Fibroblast of skin of scalp (primary cell): ENCODE measurements around the gene STK4.

ENCODE experiments used
- DNase-seq: peaks from one replicate; pipeline ENCODE4 v3.0.0-alpha.2; 2013

The STK4 gene

DNA sequence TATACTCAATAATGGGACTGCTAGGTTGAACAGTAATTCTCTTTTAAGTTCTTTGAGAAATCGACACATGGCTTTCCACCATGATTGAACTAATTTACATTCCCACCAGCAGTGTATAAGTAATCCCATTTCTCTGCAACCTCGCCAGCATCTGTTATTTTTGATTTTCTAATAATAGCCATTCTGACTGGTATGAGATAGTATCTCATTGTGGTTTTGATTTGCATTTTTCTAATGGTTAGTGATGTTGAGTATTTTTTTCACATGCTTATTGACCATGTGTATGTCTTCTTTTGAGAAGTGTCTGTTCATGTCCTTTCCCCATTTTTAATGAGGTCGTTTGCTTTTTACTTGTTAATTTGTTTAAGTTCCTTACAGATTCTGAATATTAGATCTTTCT is 66.5 kb downstream of the STK4 start:
- DNase-seq, result peak; percentile 59

DNA sequence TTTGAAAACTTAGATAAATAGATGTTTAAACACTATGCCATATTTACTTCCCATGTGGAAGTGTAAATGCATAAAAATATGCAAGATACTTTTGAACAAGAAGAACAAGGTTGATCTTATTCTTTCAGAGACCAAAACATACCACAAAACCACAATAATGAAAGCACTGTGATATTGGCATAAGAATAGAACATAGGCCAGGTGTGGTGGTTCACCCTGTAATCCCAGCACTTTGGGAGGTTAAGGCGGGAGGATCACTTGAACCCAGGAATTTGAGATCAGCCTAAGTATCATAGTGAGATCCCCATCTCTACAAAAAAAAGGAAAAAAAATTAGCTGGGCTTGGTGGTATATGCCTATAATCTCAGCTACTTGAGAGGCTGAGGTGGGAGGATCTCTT is 68.1 kb downstream of the STK4 start:
- DNase-seq, result no peak

- DNase-seq, result peak; percentile 71
Observed at GRCh38 chr20:45036044-45036755, 69.9 kb downstream of the STK4 start.

DNA sequence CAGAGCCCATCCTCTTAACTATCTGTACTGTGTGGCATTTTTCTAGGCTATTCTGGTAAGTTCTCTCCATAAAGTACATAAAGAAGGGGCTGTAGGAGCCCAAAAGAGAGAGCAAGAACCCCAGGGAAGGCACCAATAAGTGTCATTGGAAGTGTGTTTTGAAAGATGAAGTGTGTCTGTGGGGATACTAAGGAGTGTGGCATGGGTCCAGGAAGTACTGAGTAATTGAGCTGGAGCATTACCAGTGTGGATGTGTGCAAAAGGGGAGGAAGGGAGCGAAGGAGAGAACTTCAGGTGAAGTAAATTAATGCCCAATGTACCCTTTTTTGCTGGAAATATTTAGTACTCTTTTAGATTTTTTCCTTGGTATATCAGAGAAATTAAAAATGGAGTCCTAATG is 70.7 kb downstream of the STK4 start:
- DNase-seq, result peak; percentile 49

GRCh38 chr20:45037635-45038034 is 71.3 kb downstream of the STK4 start:
- DNase-seq, result no peak

DNA sequence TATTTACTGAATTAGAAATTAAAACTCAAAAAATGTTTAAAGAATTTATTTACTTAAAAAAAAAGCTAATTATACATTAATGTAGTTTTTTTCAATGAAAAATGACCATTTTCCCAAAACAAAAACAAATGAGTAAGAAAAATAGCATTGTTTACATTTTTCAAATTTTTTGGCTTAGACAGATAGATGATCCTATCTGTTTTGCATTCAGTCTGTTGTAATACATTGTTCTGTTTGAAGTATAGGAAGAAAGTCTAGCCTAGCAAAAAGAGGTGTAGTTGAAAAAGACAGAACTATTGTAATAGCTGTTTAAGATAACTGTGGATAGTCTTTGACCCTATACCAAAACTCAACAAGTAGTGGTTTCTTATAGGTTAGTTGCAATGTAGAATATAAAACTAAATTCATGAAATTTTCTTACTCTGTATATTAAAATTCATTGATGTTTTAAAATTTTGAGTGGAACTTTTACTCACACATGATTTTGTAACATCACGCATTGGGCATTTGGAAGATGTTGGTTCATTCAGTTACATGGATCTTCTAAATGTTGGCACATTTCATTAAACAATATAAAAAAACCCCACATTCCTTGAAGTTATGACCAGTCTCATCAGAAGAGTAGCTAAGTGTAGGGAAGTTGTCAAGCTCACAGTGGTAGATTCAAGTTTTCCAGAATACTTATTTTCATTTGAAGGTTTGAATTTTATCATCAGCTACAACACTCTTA is 72.6 kb downstream of the STK4 start:
- peak; percentile 31 for DNase-seq

DNA sequence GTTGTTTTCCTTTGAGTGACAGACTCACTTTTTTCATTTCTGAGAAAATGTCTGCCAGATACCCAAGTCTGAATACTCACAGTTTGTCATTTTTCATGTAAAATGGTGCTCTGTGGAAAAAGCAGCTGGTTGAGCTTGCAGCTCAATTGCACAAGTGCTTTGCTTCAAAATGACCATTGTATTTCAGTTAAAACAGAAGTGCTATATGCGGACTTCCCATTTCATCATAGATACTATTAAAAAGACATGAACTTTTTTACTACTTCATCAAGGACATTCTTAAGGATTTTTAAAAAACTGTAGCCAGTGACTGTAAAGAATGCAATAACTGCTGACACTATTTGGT is 73.1 kb downstream of the STK4 start:
- DNase-seq, result no peak

DNA sequence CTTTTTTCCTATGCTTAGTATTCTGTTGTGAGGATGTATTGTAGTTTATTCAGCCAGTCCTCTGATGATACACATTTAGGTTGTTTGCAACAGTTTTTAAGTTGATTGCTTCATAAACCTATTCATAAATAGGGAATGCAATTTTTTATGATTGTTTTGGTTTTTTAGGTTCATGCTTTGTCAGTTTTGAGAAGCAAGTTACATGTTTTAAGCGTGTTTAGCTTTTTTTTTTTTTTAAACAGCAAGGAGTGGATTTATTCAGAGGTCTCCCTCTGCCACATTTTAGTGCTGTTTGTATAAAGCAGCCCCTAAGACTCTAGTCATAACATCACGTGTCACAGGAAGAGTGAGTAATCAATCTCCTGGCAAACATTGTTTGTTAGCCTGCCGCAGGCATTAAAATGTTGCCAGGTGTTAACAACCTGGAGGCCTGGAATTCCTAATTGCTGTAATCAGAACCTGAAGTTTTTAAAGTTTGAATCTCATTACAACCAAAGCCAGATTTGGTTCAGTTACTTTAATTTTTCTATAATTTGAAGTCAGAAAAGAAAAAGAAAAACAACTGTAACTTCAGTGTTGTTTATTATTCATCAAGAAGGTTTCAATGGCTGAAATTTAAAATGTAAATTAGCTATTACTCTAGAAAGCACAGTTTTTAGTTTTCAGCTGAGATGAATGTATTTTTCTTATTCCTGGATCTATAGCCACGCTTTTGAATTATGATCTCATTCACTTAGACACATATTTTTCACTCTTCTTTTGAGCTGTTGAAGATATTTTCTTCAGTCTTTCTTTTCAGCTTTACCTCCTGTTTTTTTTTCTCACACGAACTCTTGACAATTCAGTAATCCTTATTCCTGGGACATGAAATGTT is 75.4 kb downstream of the STK4 start:
- DNase-seq, result peak; percentile 25

GRCh38 chr20:45042978-45043377 is 76.7 kb downstream of the STK4 start:
- DNase-seq, result no peak

- peak; percentile 83 for DNase-seq
Observed at GRCh38 chr20:45044084-45044573, 77.8 kb downstream of the STK4 start.

DNA sequence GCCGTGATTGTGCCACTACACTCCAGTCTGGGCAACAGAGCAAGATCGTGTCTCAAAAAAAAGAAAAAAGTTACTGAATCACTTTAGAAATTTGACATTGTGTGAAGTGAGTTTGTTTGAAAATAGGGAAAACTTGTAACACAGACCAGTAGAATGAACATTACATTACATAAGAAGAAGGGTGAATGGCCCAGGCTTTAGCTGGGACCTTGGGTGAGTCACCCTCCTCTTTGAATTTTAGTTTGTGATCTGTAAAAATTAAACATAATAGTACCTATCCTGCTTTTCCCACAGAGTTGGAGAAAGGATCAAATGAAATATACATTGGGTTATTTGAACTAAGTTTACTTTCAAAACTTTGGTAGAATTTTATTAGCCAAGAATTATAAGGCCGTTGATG is 78.3 kb downstream of the STK4 start:
- DNase-seq, result no peak

GRCh38 chr20:45047581-45048119 is 81.3 kb downstream of the STK4 start:
- no peak for DNase-seq

- no peak for DNase-seq
Observed at GRCh38 chr20:45049438-45049837, 83.1 kb downstream of the STK4 start.

DNA sequence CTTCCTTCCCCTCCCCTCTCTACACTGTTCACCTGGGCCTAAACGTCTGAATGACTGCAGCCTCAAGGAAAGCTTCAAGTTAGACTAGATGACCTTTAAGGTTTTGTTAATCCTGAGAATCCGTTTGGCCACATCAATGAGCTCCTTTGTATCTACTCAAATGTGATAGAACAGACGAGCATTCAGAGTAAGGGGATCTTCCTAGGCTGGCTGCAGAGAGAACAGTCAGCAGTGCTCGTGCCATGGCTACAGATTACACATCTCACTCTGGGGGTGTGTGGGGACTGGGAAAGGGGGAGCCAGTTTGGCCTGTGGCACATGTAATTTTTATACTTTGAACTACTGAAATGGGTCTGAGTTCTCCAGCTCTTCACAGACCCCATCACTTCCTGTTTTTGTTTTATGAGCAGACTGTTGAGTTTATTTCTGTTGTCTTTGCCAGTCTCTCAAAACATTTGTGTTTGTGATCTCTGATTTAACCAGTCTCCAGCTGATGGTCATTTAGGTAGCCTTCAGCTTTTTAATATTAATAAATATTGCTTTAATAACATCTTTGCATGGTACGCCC is 83.7 kb downstream of the STK4 start:
- no peak for DNase-seq

GRCh38 chr20:45051204-45052060 is 85.1 kb downstream of the STK4 start:
- no peak for DNase-seq

- DNase-seq, result peak; percentile 82
Observed at GRCh38 chr20:45052698-45053429, 86.6 kb downstream of the STK4 start.

DNA sequence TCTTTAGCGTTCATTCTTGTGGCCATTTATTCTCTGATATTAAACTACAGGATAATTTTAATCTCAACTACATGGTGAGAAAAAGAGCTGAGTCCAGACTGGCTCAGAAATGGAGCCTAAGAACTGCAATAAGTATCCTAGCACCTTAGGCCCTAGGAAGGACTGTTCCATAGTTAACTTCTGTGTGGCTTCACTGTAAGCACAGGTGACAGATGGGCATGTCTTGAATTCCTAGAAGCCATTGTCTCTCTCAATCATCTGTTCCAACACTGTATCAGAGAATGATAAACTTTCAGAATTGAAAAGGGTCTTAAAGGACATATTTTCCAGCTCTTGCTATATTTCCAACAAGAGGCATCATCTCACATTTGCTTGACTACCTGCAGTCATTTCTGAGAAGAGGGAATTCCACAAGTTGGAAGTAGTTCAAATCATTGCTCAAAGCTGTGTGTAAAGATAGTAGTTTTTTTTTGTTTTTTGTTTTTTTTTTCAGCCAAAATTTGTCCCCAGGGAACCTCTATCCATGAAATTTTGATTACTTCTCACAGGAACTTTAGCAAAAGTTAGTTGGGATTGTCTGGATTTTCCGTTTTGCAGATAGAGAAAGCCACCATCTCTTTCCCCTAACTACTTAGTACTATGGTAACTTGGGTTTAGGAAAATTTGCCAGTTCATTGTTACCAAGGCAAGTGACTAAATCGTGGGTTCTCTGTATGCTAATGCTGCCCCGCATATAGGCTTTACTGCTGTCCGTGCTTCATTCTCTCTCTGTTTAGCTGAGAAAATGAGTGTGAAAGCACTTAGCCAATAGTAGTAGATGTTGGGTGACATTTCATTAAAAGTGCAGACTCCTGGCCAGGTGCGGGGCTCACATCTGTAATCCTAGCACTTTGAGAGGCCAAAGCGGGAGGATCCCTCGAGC is 87.4 kb downstream of the STK4 start:
- no peak for DNase-seq

- peak; percentile 51 for DNase-seq
Observed at GRCh38 chr20:45055056-45055455, 88.7 kb downstream of the STK4 start.

GRCh38 chr20:45056473-45057173 is 90.3 kb downstream of the STK4 start:
- no peak for DNase-seq
